B cell (primary cell): Measurements from ENCODE around the gene NOMO2.
"Not testable (repeated sequence)": the region's sequence is repeated elsewhere in the genome, so short reads cannot be mapped to it uniquely, and the experiment has no call there.

ENCODE experiments used
- EZH2 ChIP-seq: IDR thresholded peaks from 2 replicates; pipeline ENCODE4 v1.6.1; 2012; ENCODE audit warnings: borderline replicate concordance, low read depth, mild to moderate bottlenecking, moderate library complexity, low read length; ENCODE audit not compliant: insufficient read depth, poor library complexity, severe bottlenecking
- TF ChIP-seq, protein P1 (sequence below): fragments of 200-600 bp; IDR thresholded peaks from one replicate; pipeline ENCODE4 v1.8.0; 2022; ENCODE audit warnings: antibody characterized with exemption, mild to moderate bottlenecking

GRCh38 chr16:18571307-18571850 is 9.5 kb upstream of the NOMO2 start:
- TF ChIP-seq, protein P1, sequence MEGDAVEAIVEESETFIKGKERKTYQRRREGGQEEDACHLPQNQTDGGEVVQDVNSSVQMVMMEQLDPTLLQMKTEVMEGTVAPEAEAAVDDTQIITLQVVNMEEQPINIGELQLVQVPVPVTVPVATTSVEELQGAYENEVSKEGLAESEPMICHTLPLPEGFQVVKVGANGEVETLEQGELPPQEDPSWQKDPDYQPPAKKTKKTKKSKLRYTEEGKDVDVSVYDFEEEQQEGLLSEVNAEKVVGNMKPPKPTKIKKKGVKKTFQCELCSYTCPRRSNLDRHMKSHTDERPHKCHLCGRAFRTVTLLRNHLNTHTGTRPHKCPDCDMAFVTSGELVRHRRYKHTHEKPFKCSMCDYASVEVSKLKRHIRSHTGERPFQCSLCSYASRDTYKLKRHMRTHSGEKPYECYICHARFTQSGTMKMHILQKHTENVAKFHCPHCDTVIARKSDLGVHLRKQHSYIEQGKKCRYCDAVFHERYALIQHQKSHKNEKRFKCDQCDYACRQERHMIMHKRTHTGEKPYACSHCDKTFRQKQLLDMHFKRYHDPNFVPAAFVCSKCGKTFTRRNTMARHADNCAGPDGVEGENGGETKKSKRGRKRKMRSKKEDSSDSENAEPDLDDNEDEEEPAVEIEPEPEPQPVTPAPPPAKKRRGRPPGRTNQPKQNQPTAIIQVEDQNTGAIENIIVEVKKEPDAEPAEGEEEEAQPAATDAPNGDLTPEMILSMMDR: not testable (repeated sequence)
- TF ChIP-seq EZH2: not testable (repeated sequence)
